GM18951 (cell line): Measurements from ENCODE around the gene CD2BP2.

Experiments used
- POLR2A ChIP-seq: IDR thresholded peaks from 4 replicates; pipeline ENCODE4 v1.6.1; 2011; ENCODE audit warnings: mild to moderate bottlenecking; ENCODE audit not compliant: insufficient read length, insufficient read depth; ENCODE audit errors: extremely low read depth
- in situ Hi-C: fragments of 300-500 bp; cut with MboI; formaldehyde crosslinking; loops from one replicate; pipeline ENCODE4 v1.12.0; 2022; ENCODE audit warnings: low sequenced_read_pairs, mixed read lengths, inconsistent platforms; ENCODE audit not compliant: unreplicated experiment

CD2BP2 gene

GRCh38 chr16:30383521-30383920, 28.4 kb upstream of the CD2BP2 start:
- TF ChIP-seq POLR2A: no peak
- in situ Hi-C loops: no loop called here

GRCh38 chr16:30382111-30382881, 27.2 kb upstream of the CD2BP2 start, which contains the start of gene SEPTIN1:
TSS of gene SEPTIN1 (minus strand) at chr16:30382561. CDS start at chr16:30382542, 19 bp downstream.
- in situ Hi-C loops: no loop called here

GRCh38 chr16:30381291-30382041, 26.4 kb upstream of the CD2BP2 start:
- in situ Hi-C loops: no loop called here
- TF ChIP-seq POLR2A: no peak

More at GRCh38 chr16:30382111-30382881, 27.2 kb upstream of the CD2BP2 start, which contains the start of gene SEPTIN1:
- TF ChIP-seq POLR2A: peak; percentile 76

GRCh38 chr16:30380803-30381208, 25.7 kb upstream of the CD2BP2 start:
- TF ChIP-seq POLR2A: no peak
- in situ Hi-C loops: no loop called here

- TF ChIP-seq POLR2A: no peak
- in situ Hi-C loops: no loop called here
Measured at GRCh38 chr16:30380072-30380802, 25.1 kb upstream of the CD2BP2 start.

GRCh38 chr16:30379158-30379783, 24.2 kb upstream of the CD2BP2 start:
- TF ChIP-seq POLR2A: no peak
- in situ Hi-C loops: no loop called here

GRCh38 chr16:30378236-30379157, 23.4 kb upstream of the CD2BP2 start:
- peak; percentile 78 for TF ChIP-seq POLR2A
- in situ Hi-C loops: no loop called here

GRCh38 chr16:30377812-30378235, 22.7 kb upstream of the CD2BP2 start:
- in situ Hi-C loops: no loop called here
- TF ChIP-seq POLR2A: peak; percentile 56

GRCh38 chr16:30377050-30377811, 22.1 kb upstream of the CD2BP2 start:
- no peak for TF ChIP-seq POLR2A
- in situ Hi-C loops: no loop called here

GRCh38 chr16:30376461-30376902, 21.4 kb upstream of the CD2BP2 start:
- no peak for TF ChIP-seq POLR2A
- in situ Hi-C loops: no loop called here

GRCh38 chr16:30375864-30376263, 20.8 kb upstream of the CD2BP2 start:
- TF ChIP-seq POLR2A: no peak
- in situ Hi-C loops: no loop called here

- in situ Hi-C loops: no loop called here
- no peak for TF ChIP-seq POLR2A
Measured at GRCh38 chr16:30374538-30374937, 19.4 kb upstream of the CD2BP2 start, which contains the start of gene MYL11. TSS of gene MYL11 (plus strand) at chr16:30374802. CDS start at chr16:30374858, 56 bp downstream.
